Measurements from ENCODE around the gene OR10K1.

DNA sequence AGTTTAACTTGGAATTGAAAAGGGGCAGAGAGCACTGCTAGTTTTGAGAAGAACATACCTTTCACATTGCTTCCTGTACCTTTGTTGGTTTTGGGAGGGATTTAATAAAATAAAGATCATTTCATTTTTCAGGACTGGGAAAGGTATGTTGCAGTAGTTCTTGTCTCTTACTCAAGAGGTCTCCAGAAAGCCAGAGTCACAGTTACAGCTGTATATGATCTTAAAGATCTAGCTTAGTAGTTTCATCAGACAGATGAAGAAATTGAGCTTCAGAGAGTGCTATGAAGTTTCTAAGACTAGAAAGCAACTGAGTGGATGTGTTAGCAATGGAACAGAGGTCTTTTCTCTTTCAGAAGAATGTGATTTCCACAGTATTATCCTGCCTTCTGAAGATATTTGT lies 36.6 kb upstream of the OR10K1 start:
- TF ChIP-seq, protein P1, sequence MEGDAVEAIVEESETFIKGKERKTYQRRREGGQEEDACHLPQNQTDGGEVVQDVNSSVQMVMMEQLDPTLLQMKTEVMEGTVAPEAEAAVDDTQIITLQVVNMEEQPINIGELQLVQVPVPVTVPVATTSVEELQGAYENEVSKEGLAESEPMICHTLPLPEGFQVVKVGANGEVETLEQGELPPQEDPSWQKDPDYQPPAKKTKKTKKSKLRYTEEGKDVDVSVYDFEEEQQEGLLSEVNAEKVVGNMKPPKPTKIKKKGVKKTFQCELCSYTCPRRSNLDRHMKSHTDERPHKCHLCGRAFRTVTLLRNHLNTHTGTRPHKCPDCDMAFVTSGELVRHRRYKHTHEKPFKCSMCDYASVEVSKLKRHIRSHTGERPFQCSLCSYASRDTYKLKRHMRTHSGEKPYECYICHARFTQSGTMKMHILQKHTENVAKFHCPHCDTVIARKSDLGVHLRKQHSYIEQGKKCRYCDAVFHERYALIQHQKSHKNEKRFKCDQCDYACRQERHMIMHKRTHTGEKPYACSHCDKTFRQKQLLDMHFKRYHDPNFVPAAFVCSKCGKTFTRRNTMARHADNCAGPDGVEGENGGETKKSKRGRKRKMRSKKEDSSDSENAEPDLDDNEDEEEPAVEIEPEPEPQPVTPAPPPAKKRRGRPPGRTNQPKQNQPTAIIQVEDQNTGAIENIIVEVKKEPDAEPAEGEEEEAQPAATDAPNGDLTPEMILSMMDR (IDR thresholded peaks at IDR 0.05; ENCODE audit: low read depth, low read length, poor library complexity, severe bottlenecking), result no peak
- TF ChIP-seq EZH2phosphoT487 (IDR thresholded peaks at IDR 0.05; ENCODE audit: borderline replicate concordance, low read length), result no peak

Measured in DOHH2 (cell line).